Stimulated activated CD8-positive, alpha-beta memory T cell treated with anti-CD3 and anti-CD28 coated beads, Interleukin-4, amount 100 ng/mL, for 4 hours (primary cell): Measurements from ENCODE around the gene SLC9A1.
"Not testable (repeated sequence)": the region's sequence is repeated elsewhere in the genome, so short reads cannot be mapped to it uniquely, and the experiment has no call there.

Experiments
- DNase-seq, 2 donors: peaks; one replicate each; pipeline ENCODE4 v3.0.0-alpha.2; 2020; ENCODE audit warnings: low read depth in 2 of 2, low spot score in 1 of 2

Gene SLC9A1

GRCh38 chr1:27135541-27136235 is 19.2 kb downstream of the SLC9A1 start:
- no peak for DNase-seq

DNA sequence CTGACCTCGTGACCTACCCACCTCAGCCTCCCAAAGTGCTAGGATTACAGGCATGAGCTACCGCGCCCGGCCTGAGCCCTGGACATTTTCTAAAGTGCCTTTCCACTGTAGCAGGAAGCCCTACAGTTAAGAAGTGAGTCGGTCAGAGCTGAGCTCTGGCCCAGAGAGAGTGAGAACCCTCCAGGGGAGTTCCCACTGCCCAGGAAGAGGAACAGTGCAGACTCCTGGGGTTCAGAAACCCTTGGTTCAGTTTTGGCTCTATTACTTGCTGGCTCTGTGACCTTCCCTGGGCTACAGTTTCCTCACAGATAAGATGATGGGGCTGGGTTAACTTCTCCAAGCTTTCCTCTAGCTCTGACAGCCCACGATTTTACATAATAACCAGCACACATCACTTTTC is 20.9 kb downstream of the SLC9A1 start:
- DNase-seq: no peak

DNA sequence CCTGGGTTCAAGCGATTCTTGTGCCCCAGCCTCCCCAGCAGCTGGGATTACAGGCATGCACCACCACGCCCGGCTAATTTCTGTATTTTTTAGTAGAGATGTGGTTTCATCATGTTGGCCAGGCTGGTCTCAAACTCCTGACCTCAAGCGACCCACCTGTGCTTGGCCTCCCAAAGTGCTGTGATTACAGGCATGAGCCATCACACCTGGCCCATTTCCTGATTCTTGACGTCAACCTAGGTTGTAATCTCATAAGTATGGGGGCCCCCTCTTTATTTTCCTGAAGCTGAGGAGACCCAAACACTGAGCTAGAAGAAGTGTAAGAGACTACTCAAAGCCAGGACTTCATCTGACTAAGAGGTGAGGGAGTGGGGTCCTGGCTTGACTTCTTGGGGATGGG is 21.8 kb downstream of the SLC9A1 start:
- DNase-seq: no peak

- no peak for DNase-seq
Observed at GRCh38 chr1:27132624-27133023, 22.3 kb downstream of the SLC9A1 start.

- DNase-seq: no peak
Observed at GRCh38 chr1:27132147-27132546, 22.8 kb downstream of the SLC9A1 start.

- no peak for DNase-seq
Observed at GRCh38 chr1:27130798-27131197, 24.1 kb downstream of the SLC9A1 start.

GRCh38 chr1:27129225-27129624 is 25.7 kb downstream of the SLC9A1 start:
- no peak for DNase-seq

GRCh38 chr1:27127419-27127818 is 27.5 kb downstream of the SLC9A1 start:
- no peak for DNase-seq

DNA sequence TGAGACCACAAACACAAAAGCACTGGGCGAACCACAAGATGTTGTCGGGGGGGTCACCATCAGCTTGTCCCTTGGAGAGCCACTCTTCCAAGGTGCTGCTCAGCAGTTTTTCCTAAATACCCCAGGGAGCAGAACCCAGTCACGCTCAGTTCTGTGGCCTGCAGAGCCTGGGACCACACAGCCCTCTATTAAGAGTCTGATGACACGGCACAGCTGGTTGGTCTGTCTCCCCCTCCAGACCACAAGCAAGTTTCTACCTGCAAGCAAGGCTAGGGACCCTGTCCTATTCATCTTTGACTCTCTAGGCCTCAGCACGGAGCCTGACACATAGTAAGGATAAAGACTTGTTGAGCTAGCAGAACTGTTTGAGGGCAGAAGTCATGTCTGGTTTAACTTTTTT is 28.5 kb downstream of the SLC9A1 start:
- no peak for DNase-seq

- not testable (repeated sequence) for DNase-seq
Observed at GRCh38 chr1:27125125-27125524, 29.8 kb downstream of the SLC9A1 start.

- no peak for DNase-seq
Observed at GRCh38 chr1:27124405-27124804, 30.5 kb downstream of the SLC9A1 start.

- DNase-seq: no peak
Observed at GRCh38 chr1:27122652-27123051, 32.3 kb downstream of the SLC9A1 start.

- DNase-seq: no peak
Observed at GRCh38 chr1:27120854-27121253, 34.1 kb downstream of the SLC9A1 start.

GRCh38 chr1:27118440-27118689 is 36.6 kb downstream of the SLC9A1 start:
- DNase-seq: no peak

DNA sequence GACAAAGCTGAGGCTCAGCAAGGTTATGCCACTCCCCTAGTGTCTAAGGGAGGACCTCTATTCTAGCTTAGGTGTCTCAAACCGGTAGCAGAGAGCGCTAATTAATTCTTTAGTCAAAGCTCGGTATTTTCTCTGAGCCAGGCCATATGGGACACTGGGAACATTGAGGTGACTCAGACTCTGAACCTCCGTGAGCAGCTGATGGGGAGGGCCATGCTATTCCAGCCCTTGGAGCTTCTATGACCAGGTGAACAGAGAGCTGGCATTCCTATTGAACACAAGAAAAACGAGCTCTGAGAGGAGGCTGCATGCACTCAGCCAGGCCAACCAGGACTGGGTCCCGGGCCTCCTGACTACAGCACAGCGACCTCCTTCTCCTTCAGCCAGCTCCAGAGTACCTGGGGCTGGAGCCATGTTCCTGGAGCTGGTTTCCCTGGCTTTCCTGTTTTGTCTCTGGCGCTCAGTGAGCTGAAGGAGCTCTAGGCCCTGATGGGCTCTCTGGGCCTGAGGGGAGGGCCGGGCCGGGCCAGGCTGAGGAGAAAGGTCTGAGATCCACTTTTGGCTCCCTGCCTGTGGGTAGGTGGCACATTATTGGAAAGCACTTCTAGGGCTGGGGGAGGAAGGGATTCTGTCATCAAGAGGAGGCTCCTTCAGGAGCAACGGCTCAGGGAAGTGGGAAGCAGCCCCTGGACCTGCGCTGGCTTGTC is 37.0 kb downstream of the SLC9A1 start:
- DNase-seq: no peak

- DNase-seq: no peak
Observed at GRCh38 chr1:27116697-27117096, 38.2 kb downstream of the SLC9A1 start.

DNA sequence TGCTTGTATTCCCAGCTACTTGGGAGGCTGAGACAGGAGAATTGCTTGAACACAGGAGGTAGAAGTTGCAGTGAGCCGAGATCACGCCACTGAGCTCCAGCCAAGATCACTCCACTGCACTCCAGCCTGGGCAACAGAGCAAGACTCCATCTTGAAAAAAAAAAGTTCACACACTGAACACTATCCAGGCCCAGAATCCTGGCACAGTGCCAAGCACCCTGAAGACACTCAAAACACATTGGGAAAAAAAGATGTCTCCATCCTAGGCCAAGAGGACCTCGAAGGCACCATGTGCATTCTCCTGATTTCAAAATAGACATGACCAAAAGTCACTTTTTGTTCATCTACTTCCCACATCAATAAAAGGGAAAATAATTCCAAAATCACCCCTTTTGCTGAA is 38.7 kb downstream of the SLC9A1 start:
- DNase-seq: no peak

- DNase-seq: no peak
Observed at GRCh38 chr1:27114546-27114945, 40.4 kb downstream of the SLC9A1 start.

- no peak for DNase-seq
Observed at GRCh38 chr1:27113861-27114260, 41.1 kb downstream of the SLC9A1 start.

DNA sequence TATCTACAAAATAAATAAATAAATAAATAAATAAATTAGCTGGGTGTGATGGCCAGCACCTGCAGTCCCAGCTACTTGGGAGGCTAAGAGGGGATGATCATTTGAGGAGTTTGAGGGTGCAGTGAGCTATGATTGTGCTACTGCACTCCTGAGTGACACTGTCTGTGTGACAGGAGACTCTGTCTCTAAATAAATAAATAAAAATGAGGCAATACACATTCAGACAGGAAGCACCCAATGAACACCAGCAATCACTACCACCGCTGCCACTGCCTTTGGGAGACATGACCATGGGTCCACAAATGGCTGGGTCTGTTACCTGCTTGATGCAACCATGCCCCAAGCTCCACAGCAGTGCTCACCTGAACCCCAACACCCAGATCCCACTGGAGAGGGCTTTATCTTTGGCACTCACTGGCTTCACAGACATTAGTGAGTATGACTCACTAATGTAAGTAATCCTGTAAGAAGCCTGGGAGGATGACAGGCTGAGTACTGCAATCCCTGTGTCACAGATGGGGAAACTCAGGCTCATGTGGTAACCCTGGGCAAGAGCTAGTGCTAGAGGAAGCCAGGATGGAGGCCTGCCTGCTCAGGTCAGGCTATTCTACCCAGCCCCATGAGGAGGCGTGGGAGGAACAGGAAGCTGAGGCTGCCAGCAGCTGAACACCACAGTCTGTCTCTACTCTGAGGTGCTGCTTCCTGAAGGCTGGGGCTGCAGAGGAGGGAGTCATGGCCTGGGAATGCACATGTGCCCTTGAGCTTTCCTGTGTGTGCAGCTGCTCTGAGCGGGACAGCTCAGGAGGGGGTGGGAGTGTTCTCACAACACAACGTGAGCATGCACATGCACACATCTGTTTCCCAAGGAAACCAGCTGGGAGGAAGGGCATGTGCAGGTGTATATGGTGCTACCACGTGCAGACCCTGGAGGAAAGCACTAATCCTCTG is 43.0 kb downstream of the SLC9A1 start:
- DNase-seq: peak; percentile 27 to 46

GRCh38 chr1:27109103-27109822 is 45.7 kb downstream of the SLC9A1 start:
- DNase-seq: no peak
